Liver (tissue), 9 donors: Measurements from ENCODE around the gene ST3GAL4. TPM values are rescaled to one million over a fixed set of nuclear protein-coding genes. Genes with fewer than 3 reads are reported as not detected.

ENCODE experiments used
- DNase-seq: peaks from one replicate; pipeline ENCODE4 v3.0.0-alpha.2; 2017; ENCODE audit warnings: low spot score
- H3K27ac ChIP-seq, 2 donors: one replicate each; pipeline ENCODE4 v1.7.0; 2013; ENCODE audit warnings: inconsistent platforms in 2 of 2, low read length in 2 of 2, control low read depth in 1 of 2, low read depth in 1 of 2, mild to moderate bottlenecking in 1 of 2
- H3K27me3 ChIP-seq, 4 donors: one replicate each; pipeline versions ENCODE4 v1.6.1 to v1.7.0; 2013; ENCODE audit warnings: low read length in 3 of 4, inconsistent platforms in 1 of 4, mild to moderate bottlenecking in 1 of 4, moderate library complexity in 1 of 4; ENCODE audit not compliant: control insufficient read depth in 4 of 4, insufficient read depth in 4 of 4
- H3K36me3 ChIP-seq, 4 donors: one replicate each; pipeline versions ENCODE4 v1.6.1 to v1.7.0; 2013; ENCODE audit warnings: low read length in 3 of 4, mild to moderate bottlenecking in 3 of 4, low read depth in 1 of 4, moderate library complexity in 1 of 4; ENCODE audit not compliant: control insufficient read depth in 4 of 4, insufficient read depth in 3 of 4
- H3K4me1 ChIP-seq, 4 donors: one replicate each; pipeline versions ENCODE4 v1.6.1 to v1.7.0; 2013; ENCODE audit warnings: low read length in 3 of 4, mild to moderate bottlenecking in 3 of 4, moderate library complexity in 1 of 4; ENCODE audit not compliant: control insufficient read depth in 4 of 4, insufficient read depth in 4 of 4
- H3K4me3 ChIP-seq, 3 donors: one replicate each; pipeline versions ENCODE4 v1.6.1 to v1.7.0; 2013; ENCODE audit warnings: low read length in 3 of 3, control low read depth in 1 of 3, low read depth in 1 of 3, mild to moderate bottlenecking in 1 of 3
- H3K9ac ChIP-seq, 2 donors: one replicate each; pipeline ENCODE4 v1.7.0; 2013; ENCODE audit warnings: low read length in 2 of 2, mild to moderate bottlenecking in 2 of 2, moderate library complexity in 2 of 2, control low read depth in 1 of 2, low read depth in 1 of 2
- H3K9me3 ChIP-seq, 4 donors: one replicate each; pipeline versions ENCODE4 v1.6.1 to v1.7.0; 2013; ENCODE audit warnings: low read length in 3 of 4; ENCODE audit not compliant: control insufficient read depth in 4 of 4
- CTCF ChIP-seq: fragments of 150-350 bp; IDR thresholded peaks from 2 replicates; pipeline ENCODE4 v1.5.1; 2017; ENCODE audit warnings: improper control_type of control experiment, low read depth, low read length; ENCODE audit not compliant: missing input control
- EGR1 ChIP-seq, 2 donors: IDR thresholded peaks; 2 replicates each; pipeline ENCODE4 v1.6.1; 2016 to 2018; ENCODE audit warnings: antibody characterized with exemption in 2 of 2, low read depth in 2 of 2
- FOXA1 ChIP-seq: IDR thresholded peaks from 2 replicates; pipeline ENCODE4 v1.6.1; 2016; ENCODE audit warnings: antibody characterized with exemption
- GABPA ChIP-seq, 2 donors: IDR thresholded peaks in 1 of 2; conservative IDR thresholded peaks in 1 of 2; 2 replicates each; pipeline ENCODE4 v1.6.1; 2016; ENCODE audit warnings: antibody characterized with exemption in 2 of 2, mild to moderate bottlenecking in 1 of 2, moderate library complexity in 1 of 2
- HNF4A ChIP-seq, 2 donors: conservative IDR thresholded peaks; 2 replicates each; pipeline ENCODE4 v1.6.1; 2016; ENCODE audit warnings: antibody characterized with exemption in 2 of 2, mild to moderate bottlenecking in 2 of 2
- HNF4G ChIP-seq: IDR thresholded peaks from 2 replicates; pipeline ENCODE4 v1.6.1; 2016; ENCODE audit warnings: antibody characterized with exemption
- JUND ChIP-seq, 2 donors: IDR thresholded peaks; 2 replicates each; pipeline ENCODE4 v1.6.1; 2016; ENCODE audit warnings: antibody characterized with exemption in 2 of 2
- SP1 ChIP-seq: IDR thresholded peaks from 2 replicates; pipeline ENCODE4 v1.6.1; 2018; ENCODE audit warnings: antibody characterized with exemption, mild to moderate bottlenecking
- TAF1 ChIP-seq: conservative IDR thresholded peaks from 2 replicates; pipeline ENCODE4 v1.6.1; 2016; ENCODE audit warnings: antibody characterized with exemption, mild to moderate bottlenecking
- YY1 ChIP-seq: IDR thresholded peaks from 2 replicates; pipeline ENCODE4 v1.6.1; 2016; ENCODE audit warnings: antibody characterized with exemption, mild to moderate bottlenecking
- WGBS: extraction: QIAGEN DNeasy Blood & Tissue Kit; methylation state at CpG from one replicate; pipeline ENCODE4 v1.1.7; 2013; 5-methylcytosine and 5-hydroxymethylcytosine counted together
- polyA plus RNA-seq, 2 donors: library from polyadenylated mRNA; stranded (reverse) in 1 of 2; unstranded in 1 of 2; fragments of 200-250 nt in 1 of 2; fragments of >200 nt in 1 of 2; fragmentation: Nextera tagmentation in 1 of 2; extraction: Ambion mirVana in 1 of 2; gene quantifications; one replicate each; pipeline versions ENCODE4 v1.2.1 to v1.2.3, GENCODE V29; 2013 to 2015
- total RNA-seq, 2 donors: library from RNA; depleted of rRNA; stranded (reverse); fragments of >200 nt; gene quantifications; one replicate each; pipeline ENCODE4 v1.2.3, GENCODE V29; 2014
- TF ChIP-seq, protein P1 (sequence below): IDR thresholded peaks from 2 replicates; pipeline ENCODE4 v1.6.1; 2016; ENCODE audit warnings: antibody characterized with exemption
- TF ChIP-seq, protein P2 (sequence below): IDR thresholded peaks from 2 replicates; pipeline ENCODE4 v1.6.1; 2016; ENCODE audit warnings: antibody characterized with exemption
- donor health status: healthy.
- donor health status: healthy.
- donor health status: healthy.
- donor health status: healthy.
- donor health status: healthy.

The ST3GAL4 gene
- total and polyA plus RNA-seq, 4 donors: 4.5 to 18.4 (median 10.6) TPM

DNA sequence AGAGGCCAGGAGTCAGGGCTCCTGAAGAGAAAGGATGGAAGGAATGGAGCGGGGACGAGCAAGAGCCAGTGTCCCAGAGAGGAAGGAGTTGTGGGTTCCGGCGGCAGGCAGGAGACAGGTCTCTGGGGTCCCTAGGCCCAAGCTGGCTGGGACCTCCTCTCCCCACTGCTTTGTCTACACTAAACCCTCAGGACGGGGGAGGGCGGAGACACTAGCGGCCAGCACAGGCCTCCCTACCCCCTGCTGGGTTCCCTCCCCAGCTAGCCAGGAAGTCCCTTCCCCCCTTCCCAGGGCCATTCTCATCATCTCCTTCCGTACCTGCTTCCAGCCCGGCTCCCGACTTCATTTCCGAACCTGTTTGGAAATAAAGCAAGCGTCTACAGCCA lies 79.5 kb downstream of the ST3GAL4 start:
- H3K9ac ChIP-seq: no peak overlapping the region
- 87% methylated on average over 12 of the region's 12 CpGs for WGBS
- H3K4me1 ChIP-seq: peaks cover 0 to 3% (median 2%) of the 10 kb centered on the region in 4 donors
- no peaks in the 10 kb centered on the region for H3K9me3 ChIP-seq
- no peaks in the 10 kb centered on the region for H3K36me3 ChIP-seq
- TF ChIP-seq GABPA (IDR thresholded peaks at IDR 0.05 in 1 of 2, conservative IDR thresholded peaks at IDR 0.05 in 1 of 2): no peak
- no peak for TF ChIP-seq SP1
- TF ChIP-seq EGR1 (IDR thresholded peaks at IDR 0.05; ENCODE audit: low read depth in 2 of 2): no peak
- TF ChIP-seq, protein P1, sequence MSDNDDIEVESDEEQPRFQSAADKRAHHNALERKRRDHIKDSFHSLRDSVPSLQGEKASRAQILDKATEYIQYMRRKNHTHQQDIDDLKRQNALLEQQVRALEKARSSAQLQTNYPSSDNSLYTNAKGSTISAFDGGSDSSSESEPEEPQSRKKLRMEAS: no peak
- no peak for TF ChIP-seq CTCF
- TF ChIP-seq, protein P2, sequence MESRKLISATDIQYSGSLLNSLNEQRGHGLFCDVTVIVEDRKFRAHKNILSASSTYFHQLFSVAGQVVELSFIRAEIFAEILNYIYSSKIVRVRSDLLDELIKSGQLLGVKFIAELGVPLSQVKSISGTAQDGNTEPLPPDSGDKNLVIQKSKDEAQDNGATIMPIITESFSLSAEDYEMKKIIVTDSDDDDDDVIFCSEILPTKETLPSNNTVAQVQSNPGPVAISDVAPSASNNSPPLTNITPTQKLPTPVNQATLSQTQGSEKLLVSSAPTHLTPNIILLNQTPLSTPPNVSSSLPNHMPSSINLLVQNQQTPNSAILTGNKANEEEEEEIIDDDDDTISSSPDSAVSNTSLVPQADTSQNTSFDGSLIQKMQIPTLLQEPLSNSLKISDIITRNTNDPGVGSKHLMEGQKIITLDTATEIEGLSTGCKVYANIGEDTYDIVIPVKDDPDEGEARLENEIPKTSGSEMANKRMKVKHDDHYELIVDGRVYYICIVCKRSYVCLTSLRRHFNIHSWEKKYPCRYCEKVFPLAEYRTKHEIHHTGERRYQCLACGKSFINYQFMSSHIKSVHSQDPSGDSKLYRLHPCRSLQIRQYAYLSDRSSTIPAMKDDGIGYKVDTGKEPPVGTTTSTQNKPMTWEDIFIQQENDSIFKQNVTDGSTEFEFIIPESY: no peak
- no peak for TF ChIP-seq YY1
- no peak for TF ChIP-seq HNF4G
- H3K4me3 ChIP-seq: no peak overlapping the region
- no peak overlapping the region for H3K27ac ChIP-seq
- H3K27me3 ChIP-seq: no peaks in the 10 kb centered on the region
- DNase-seq: no peak

GRCh38 chr11:126436209-126436755 lies 80.8 kb downstream of the ST3GAL4 start:
- H3K9me3 ChIP-seq: no peaks in the 10 kb centered on the region
- 96% methylated on average over 7 of the region's 7 CpGs for WGBS
- H3K9ac ChIP-seq: no peak overlapping the region
- TF ChIP-seq TAF1 (no peak), HNF4A (conservative IDR thresholded peaks at IDR 0.05) (no peak), SP1 (no peak), FOXA1 (no peak), CTCF (no peak), JUND (IDR thresholded peaks at IDR 0.05) (no peak), HNF4G (no peak), GABPA (IDR thresholded peaks at IDR 0.05 in 1 of 2, conservative IDR thresholded peaks at IDR 0.05 in 1 of 2) (no peak)
- TF ChIP-seq, protein P2: no peak
- no peaks in the 10 kb centered on the region for H3K36me3 ChIP-seq
- no peak overlapping the region for H3K4me3 ChIP-seq
- H3K4me1 ChIP-seq: peaks cover 2 to 9% (median 5%) of the 10 kb centered on the region in 4 donors
- H3K27me3 ChIP-seq: peaks cover 0 to 3% (median 0%) of the 10 kb centered on the region in 4 donors
- H3K27ac ChIP-seq: no peak overlapping the region
- DNase-seq: no peak
